NCI-H187 (cell line): ENCODE measurements around the gene OPN5.
"Not testable (repeated sequence)": the region's sequence is repeated elsewhere in the genome, so short reads cannot be mapped to it uniquely, and the experiment has no call there.

Experiments
- DNase-seq, 2 experiments: peaks; one replicate each; lab custom pipeline; 2025; lab: John Stamatoyannopoulos, UW

The OPN5 gene, protein sequence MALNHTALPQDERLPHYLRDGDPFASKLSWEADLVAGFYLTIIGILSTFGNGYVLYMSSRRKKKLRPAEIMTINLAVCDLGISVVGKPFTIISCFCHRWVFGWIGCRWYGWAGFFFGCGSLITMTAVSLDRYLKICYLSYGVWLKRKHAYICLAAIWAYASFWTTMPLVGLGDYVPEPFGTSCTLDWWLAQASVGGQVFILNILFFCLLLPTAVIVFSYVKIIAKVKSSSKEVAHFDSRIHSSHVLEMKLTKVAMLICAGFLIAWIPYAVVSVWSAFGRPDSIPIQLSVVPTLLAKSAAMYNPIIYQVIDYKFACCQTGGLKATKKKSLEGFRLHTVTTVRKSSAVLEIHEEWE

DNA sequence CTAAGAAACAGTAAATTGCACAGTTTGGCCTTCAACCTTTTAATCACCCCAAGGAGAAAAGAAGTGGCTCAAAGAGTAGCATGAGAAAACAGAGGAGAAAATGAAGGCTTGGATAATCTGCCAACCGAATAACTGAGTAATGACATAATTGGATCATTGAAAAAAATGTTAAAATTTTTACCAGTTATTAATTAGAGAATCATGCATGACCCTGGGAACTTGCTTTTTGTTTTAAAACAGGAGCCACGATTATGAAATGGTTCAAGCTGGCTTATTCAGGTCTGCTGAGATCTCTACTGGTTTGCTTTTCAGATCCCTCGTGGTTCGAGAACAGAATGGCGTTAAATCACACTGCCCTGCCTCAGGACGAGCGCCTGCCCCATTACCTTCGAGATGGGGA, at the start of gene OPN5:
Gene OPN5, plus strand, starts transcription at position 301 of the 400 bp plus-strand sequence. Its CDS starts 35 bp downstream, at position 336.
- DNase-seq: no peak

DNA sequence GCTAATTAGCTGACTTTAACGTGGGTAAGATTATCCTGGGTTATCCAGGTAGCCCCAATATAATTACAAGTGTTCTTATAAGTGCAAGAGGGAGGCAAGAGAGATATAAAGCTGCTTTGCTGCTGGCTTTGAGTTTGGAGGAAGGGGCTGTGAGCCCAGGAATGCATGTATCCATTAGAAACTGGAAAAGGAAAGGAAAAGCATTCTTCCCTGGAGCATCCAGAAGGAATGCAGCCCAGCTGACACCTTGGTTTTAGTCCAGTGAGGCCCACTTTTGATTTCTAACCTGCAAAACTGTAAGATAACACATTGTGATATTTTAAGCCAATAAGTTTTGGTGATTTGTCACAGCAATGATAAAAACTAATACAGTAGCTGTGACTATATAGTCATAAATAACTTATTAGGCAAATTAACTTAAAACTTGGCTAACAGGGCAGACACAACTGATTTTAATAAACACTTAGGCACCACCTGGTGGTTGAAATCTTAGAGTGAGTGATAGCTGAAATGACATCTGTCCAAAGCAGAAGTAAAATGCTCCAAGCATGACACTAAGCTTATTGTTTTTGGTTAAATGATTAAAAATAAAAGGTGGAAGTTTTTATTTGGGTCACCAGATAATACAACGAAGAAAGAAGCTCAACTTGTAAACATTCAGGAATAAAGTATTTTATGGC, 47.8 kb upstream of the OPN5 start:
- no peak for DNase-seq

GRCh38 chr6:47734831-47735481, 46.9 kb upstream of the OPN5 start:
- no peak for DNase-seq

DNA sequence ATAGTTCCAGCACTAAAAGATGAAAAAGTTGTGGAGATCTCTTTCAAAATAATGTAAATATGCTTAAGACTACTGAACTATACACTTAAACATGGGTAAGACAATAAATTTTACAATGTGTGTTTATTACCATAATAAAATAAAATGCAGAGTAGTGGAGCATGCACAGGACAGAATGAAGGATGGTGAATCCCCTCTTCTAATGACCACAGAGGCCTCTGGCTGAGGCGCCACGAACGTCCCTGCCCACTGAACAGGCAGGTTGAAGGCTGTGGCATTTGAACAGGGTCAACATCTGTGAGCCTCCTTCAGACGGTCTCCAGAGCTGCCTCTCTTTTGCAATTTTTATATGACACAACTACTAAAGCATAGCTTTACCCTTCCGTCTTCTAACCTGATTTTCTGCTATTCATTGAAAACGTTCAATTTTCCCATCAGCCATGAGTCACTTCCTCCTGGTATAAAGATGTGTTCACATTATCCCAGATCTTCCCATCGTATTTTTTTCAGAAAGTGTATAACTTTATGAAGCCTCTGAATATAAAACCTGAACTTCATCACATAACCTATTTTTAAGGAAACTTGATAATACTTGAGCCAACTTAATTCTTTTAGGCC, 45.6 kb upstream of the OPN5 start:
- DNase-seq: no peak

- no peak for DNase-seq
These were observed 44.4 kb upstream of the OPN5 start for GRCh38 chr6:47737406-47737805.

DNA sequence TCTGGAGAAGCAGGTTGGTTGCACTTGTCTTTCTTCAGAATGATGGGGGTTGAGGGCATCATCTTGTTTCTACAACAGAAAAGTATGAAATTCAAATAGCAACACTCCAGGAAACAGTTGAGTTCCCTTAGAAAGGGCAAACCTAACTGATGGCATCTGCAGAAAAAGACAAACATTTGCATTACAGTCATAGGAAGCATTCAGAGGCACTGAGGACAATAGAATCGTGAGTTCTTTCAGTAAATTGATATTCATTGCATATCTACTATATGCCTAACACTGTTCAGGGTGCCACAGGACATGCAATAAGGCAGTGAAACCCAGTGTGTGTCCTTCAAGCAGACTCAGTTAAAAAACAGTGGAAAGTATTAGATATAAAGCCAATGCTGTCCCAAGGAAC, 41.1 kb upstream of the OPN5 start:
- no peak for DNase-seq

- no peak for DNase-seq
These were observed 40.0 kb upstream of the OPN5 start for GRCh38 chr6:47741807-47742206.

- no peak for DNase-seq
These were observed 38.1 kb upstream of the OPN5 start for GRCh38 chr6:47743744-47744143.

DNA sequence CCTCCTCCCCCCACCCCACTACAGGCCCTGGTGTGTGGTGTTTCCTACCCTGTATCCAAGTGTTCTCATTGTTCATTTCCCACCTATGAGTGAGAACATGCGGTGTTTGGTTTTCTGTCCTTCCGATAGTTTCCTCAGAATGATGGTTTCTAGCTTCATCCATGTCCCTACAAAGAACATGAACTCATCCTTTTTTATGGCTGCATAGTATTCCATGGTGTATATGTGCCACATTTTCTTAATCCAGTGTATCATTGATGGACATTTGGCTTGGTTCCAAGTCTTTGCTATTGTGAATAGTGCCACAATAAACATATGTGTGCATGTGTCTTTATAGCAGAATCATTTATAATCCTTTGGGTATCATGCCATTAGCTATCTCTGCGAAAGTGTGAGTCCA, 36.6 kb upstream of the OPN5 start:
- DNase-seq: not testable (repeated sequence)

DNA sequence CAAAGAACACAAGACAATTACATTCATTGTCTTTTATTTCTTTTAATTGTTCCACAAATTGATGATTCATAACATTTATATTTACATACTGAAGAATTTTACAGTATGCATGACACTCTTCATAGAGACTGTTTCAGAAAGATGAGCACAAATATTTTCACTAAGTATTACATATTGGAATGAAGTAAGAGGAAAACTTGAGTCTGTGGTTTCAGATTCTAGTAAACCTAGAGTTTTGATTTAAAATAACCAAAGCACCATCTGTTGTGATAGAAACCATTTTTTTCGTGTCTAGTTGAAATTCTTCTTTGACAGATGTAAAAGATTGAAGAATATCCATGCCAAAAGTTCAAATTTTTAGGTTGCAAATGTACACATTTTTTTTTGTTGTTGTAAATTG, 32.1 kb upstream of the OPN5 start:
- DNase-seq: no peak

DNA sequence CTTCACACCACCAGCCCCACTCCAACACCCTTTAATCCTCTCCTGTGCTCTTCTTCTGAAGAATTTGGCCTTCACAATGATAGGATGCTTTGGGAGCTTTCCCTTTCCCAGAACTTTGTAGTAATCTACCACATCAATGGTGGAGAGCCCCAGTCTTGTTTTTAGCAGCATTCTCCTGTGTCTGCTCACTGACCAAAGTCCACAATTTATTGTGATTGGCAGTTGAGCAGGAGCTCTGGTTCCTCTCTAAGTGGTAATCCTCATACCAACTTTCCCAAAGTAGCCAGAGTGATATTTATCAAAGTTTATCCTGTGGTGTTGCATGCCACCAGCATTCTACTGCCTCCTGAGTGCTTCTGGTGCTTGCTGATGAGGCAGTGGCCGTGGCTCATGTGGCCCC, 29.0 kb upstream of the OPN5 start:
- DNase-seq: no peak

DNA sequence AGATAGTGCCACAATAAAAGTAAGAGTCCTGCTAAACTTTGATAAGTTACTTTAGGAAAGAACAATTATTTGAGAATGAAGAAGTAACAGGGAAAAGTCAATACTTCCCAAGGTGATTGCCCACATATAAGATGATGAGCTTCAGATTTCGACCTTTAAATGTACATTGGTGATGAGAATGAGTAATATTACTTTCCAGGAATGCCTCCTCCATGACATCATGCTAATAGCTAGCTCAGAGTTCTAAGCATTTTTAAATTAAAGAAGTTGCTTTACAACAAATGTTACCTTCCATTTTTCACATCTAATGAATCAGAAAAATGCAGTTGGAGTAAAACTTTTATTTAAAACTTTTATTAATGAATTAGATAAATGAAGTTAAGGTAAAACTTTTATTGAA, 22.5 kb upstream of the OPN5 start:
- DNase-seq: no peak

DNA sequence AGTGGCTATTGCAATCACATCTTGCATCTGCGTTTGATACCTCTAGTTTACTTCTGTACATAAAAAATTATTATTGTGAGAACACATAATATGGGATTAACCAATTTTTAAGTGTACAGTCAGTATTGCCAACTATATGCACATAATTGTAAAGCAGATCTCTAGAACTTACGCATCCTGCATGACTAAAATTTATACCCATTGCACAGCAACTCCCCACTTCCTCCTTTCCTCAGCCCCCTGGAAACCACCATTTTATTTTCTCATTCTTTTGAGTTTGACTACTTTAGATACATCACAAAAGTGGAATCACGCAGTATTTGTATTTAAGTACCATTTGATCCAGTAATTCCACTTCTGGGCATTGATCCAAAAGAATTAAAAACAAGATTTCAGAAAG, 19.3 kb upstream of the OPN5 start:
- DNase-seq: no peak

DNA sequence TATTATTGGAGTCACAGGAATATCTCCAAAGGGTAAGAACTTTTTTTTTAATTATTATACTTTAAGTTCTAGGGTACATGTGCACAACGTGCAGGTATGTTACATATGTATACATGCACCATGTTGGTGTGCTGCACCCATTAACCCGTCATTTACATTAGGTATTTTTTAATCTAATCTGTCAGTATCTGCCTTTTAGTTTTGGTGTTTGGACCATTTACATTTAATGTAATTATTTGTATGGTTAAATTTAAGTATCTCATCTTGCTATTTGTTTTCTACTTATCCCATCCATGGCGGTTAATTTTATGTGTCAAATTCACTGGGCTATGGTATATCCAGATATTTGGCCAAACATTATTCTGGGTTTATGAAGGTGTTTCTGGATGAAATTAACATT, 15.4 kb upstream of the OPN5 start:
- no peak for DNase-seq

DNA sequence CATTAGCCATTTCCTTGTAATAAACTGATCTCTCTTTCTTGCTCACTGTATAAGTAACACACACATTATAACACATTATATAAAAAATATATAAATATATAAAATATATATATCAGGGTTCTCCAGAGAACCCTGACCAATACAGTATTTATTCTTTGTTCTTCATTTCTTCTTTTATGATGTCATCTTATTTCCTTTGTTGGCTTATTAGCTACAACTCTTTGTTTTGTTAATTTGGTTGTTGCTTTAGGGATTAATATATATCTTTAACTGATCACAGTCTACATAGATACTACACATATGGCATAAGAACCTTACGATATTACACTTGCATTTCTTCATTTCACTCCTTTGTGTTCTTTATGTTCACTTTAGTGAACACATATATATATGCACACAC, 14.7 kb upstream of the OPN5 start:
- no peak for DNase-seq

- no peak for DNase-seq
These were observed 11.8 kb upstream of the OPN5 start for GRCh38 chr6:47769982-47770381.

- DNase-seq: no peak
These were observed 9.5 kb upstream of the OPN5 start for GRCh38 chr6:47772359-47772758.

DNA sequence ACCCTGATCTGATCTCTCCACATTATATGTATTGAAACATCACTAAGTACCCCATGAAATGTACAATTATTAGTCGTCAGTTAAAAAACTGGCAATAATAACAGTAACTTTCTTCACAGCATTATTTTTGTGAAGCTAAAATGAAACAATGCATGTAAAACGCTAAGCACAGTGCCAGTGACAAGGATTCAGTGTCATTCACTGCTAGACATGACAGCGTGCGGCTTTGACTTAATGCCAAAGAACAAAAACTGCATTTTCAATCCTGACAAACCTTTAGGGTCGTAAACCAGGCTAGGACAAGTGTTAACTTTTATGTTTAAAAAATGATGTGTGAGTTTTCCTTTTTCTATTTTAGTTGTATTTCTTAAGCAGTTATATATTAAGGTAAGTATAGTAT, 8.8 kb upstream of the OPN5 start:
- DNase-seq: no peak

DNA sequence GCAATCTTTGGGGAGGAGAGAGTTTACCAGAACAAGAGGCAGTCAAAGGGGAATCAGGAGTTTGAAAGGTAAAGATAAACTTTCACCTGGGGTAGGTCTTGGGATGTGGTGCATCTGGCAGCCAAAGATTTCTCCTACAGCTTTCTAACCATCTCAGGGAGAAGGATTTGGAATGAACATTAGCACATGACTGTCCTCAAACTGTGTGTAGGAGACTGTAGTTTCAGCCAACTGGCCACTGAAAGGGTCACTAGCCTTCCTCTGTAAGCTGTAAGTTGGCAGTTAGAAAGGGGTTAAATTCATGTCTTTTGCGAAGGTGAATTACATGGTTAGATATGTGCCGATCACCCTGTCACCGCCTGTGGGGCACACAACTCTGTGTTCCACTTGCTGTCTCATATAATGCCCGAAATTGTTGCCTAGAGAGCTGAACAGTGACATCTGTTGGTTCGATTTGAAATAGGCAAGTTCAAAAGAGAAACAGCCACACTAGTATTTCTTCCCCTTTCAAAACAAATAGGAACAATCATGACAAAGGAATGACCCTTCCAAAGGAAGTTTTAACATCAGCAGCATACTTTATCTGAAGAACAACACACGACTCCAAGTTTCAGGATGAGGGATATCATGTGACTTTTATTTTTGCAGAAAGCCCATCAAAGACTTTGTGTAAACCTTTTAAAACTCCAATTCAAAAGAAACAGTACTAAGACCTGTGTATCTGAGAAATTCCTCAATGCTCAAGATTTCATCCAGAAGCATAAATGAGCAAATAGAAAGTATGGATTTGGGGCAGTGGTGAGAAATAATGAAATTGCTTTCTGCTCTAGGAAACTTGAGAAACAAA, 1.1 kb upstream of the OPN5 start:
- DNase-seq: no peak

DNA sequence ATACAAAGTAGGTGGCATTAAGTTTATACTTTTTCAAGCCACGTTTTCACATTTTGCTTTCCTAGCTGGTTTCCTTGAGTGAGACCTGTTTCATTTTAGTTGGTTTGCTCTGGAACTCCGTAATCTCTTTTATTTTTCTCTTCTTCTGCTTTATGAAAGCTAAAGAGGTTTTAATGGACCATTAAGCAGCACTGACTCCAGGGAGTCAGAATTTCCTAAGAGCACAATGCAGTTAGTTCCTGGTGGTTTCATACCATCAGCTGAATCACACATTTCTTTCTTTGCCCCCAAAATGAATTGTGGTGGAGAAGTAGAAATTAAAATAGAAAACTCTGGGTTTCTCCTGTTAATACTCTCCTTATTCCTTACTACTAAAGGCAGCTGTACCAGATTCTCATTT, 3.4 kb downstream of the OPN5 start:
- DNase-seq: no peak

DNA sequence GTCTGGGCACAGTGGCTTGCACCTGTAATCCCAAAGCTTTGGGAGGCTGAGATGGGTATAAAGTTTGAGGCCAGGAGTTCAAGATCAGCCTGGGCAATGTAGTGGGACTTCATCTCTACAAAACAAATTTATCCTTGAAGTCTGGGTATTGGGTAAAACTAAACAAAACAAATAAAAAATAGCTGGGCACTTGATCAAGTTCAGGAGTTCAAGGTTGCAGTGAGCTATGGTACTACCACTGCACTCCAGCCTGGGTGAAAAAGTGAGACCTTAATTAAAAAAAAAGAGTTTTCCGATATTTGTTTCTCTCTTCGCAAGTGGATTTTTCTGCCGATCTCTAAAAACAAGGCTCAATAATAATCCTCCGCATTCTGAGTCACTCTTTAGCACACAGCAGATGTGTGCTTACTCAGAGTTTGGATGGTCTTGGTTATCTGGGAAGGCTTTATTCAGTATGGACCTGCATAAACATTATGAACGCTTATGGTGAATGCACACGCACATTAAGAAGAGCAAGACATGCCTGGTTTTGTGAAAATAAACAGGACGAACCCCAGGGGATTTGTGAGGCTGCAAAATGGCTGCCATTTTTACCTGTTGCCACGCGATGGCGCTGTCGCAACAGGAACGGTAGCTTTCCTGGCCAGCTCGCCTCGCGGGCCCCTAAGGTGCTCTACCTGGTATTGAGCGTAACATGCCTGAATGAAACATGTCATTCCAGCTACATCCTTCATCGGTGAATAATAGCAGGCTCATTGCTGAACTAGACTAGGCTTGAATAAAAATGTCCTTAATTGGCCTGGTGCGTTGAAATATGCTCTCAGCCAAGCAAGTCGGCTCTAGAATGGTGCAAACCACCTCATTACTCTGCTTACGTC, 6.0 kb downstream of the OPN5 start:
- DNase-seq: peak in 1 of 2 experiments; percentile 30
